IMR-90 (cell line): Measurements from ENCODE around the gene PDS5B.

Experiments used
- CEBPB ChIP-seq: IDR thresholded peaks from 2 replicates; pipeline ENCODE4 v1.6.1; 2012; ENCODE audit warnings: low read depth, low read length, improper control_type of control experiment
- FOS ChIP-seq: fragments of 150-350 bp; IDR thresholded peaks from 2 replicates; pipeline ENCODE4 v1.6.1; 2016; ENCODE audit warnings: low read depth, low read length
- MAFK ChIP-seq: IDR thresholded peaks from 2 replicates; pipeline ENCODE4 v1.6.1; 2012; ENCODE audit warnings: low read depth, low read length, improper control_type of control experiment
- MAZ ChIP-seq: IDR thresholded peaks from 2 replicates; pipeline ENCODE4 v1.6.1; 2012; ENCODE audit warnings: low read depth, mild to moderate bottlenecking, low read length, improper control_type of control experiment, moderate library complexity, borderline replicate concordance
- POLR2A ChIP-seq: IDR thresholded peaks from 2 replicates; pipeline ENCODE4 v1.6.1; 2012; ENCODE audit warnings: mild to moderate bottlenecking, low read depth, low read length
- RAD21 ChIP-seq: IDR thresholded peaks from 2 replicates; pipeline ENCODE4 v1.6.1; 2012; ENCODE audit warnings: low read length, improper control_type of control experiment
- RFX5 ChIP-seq: IDR thresholded peaks from 2 replicates; pipeline ENCODE4 v1.8.0; 2012; ENCODE audit warnings: low read depth, mild to moderate bottlenecking, low read length, moderate library complexity
- USF2 ChIP-seq: fragments of 150-350 bp; IDR thresholded peaks from 2 replicates; pipeline ENCODE4 v1.6.1; 2017; ENCODE audit warnings: mild to moderate bottlenecking, antibody characterized with exemption, low read length, low read depth
- TF ChIP-seq, protein P1 (sequence below): conservative IDR thresholded peaks from 2 replicates; pipeline ENCODE4 v1.5.1; 2012; ENCODE audit warnings: mild to moderate bottlenecking, low read depth, low read length, improper control_type of control experiment
- TF ChIP-seq, protein P2 (sequence below): fragments of 150-350 bp; IDR thresholded peaks from 2 replicates; pipeline ENCODE4 v1.6.1; 2016; ENCODE audit warnings: low read depth, mild to moderate bottlenecking, low read length, moderate library complexity, borderline replicate concordance

- TF ChIP-seq, protein P1, sequence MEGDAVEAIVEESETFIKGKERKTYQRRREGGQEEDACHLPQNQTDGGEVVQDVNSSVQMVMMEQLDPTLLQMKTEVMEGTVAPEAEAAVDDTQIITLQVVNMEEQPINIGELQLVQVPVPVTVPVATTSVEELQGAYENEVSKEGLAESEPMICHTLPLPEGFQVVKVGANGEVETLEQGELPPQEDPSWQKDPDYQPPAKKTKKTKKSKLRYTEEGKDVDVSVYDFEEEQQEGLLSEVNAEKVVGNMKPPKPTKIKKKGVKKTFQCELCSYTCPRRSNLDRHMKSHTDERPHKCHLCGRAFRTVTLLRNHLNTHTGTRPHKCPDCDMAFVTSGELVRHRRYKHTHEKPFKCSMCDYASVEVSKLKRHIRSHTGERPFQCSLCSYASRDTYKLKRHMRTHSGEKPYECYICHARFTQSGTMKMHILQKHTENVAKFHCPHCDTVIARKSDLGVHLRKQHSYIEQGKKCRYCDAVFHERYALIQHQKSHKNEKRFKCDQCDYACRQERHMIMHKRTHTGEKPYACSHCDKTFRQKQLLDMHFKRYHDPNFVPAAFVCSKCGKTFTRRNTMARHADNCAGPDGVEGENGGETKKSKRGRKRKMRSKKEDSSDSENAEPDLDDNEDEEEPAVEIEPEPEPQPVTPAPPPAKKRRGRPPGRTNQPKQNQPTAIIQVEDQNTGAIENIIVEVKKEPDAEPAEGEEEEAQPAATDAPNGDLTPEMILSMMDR = no peak
- no peak for TF ChIP-seq MAFK
- no peak for TF ChIP-seq MAZ
- TF ChIP-seq POLR2A = no peak
- no peak for TF ChIP-seq FOS
- no peak for TF ChIP-seq CEBPB
- no peak for TF ChIP-seq RFX5
- TF ChIP-seq RAD21 = no peak
- TF ChIP-seq, protein P2, sequence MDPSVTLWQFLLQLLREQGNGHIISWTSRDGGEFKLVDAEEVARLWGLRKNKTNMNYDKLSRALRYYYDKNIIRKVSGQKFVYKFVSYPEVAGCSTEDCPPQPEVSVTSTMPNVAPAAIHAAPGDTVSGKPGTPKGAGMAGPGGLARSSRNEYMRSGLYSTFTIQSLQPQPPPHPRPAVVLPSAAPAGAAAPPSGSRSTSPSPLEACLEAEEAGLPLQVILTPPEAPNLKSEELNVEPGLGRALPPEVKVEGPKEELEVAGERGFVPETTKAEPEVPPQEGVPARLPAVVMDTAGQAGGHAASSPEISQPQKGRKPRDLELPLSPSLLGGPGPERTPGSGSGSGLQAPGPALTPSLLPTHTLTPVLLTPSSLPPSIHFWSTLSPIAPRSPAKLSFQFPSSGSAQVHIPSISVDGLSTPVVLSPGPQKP = no peak
- TF ChIP-seq USF2 = no peak
These were observed 38.2 kb downstream of the PDS5B start for GRCh38 chr13:32624441-32624840.
